WTC11 (cell line): Measurements from ENCODE around the gene PCNX3. TPM values are rescaled to one million over a fixed set of nuclear protein-coding genes. Genes with fewer than 3 reads are reported as not detected.

Experiments
- ATAC-seq: fragments of 200-7000 bp; cut with Tn5 transposase; 2 replicates; pipeline ENCODE4 v1.10.0; 2021; ENCODE audit warnings: mild to moderate bottlenecking, moderate library complexity
- CTCF ChIA-PET: fragments of 300-600 bp; sonication (Branson Sonifier 250); formaldehyde crosslinking; loops from one replicate; lab custom pipeline; 2021; ENCODE audit warnings: antibody characterized with exemption; lab: Charles Lee
- POLR2A ChIA-PET: fragments of 350-600 bp; sonication (Branson Sonifier 250); formaldehyde crosslinking; loops from one replicate; lab custom pipeline; 2021; ENCODE audit warnings: antibody characterized with exemption; lab: Charles Lee
- DNase-seq: peaks from one replicate; pipeline ENCODE4 v3.0.0; 2021; ENCODE audit warnings: low spot score
- H3K27ac Mint-ChIP-seq: 2 replicates; pipeline ENCODE4 v1.8.0; 2021; ENCODE audit warnings: mixed read lengths
- H3K27me3 Mint-ChIP-seq: 2 replicates; pipeline ENCODE4 v1.8.0; 2021; ENCODE audit warnings: low read depth, mild to moderate bottlenecking, moderate library complexity, mixed read lengths
- H3K36me3 Mint-ChIP-seq: 2 replicates; pipeline ENCODE4 v1.8.0; 2021; ENCODE audit warnings: mixed read lengths
- H3K4me1 Mint-ChIP-seq: 2 replicates; pipeline ENCODE4 v1.8.0; 2022; ENCODE audit warnings: mixed read lengths
- H3K4me3 Mint-ChIP-seq: 2 replicates; pipeline ENCODE4 v1.8.0; 2021; ENCODE audit warnings: mild to moderate bottlenecking, moderate library complexity, mixed read lengths
- H3K9me3 Mint-ChIP-seq: 2 replicates; pipeline ENCODE4 v1.8.0; 2021; ENCODE audit warnings: mixed read lengths
- ATF6 ChIP-seq: sonication (generic); formaldehyde crosslinking; IDR thresholded peaks from 2 replicates; pipeline ENCODE4 v1.8.1; 2023; ENCODE audit warnings: mild to moderate bottlenecking, missing genetic modification reagents
- CREB1 ChIP-seq: sonication (generic); formaldehyde crosslinking; IDR thresholded peaks from 2 replicates; pipeline ENCODE4 v1.8.0; 2023; ENCODE audit warnings: mild to moderate bottlenecking, missing genetic modification reagents
- EMX1 ChIP-seq: fragments of 250-450 bp; sonication (Bioruptor Pico); IDR thresholded peaks from 2 replicates; pipeline ENCODE4 v1.8.0; 2021; ENCODE audit warnings: mild to moderate bottlenecking
- FOXK1 ChIP-seq: sonication (generic); formaldehyde crosslinking; IDR thresholded peaks from 2 replicates; pipeline ENCODE4 v1.8.0; 2022; ENCODE audit warnings: mild to moderate bottlenecking, moderate library complexity, missing genetic modification reagents
- FOXP1 ChIP-seq: sonication (generic); formaldehyde crosslinking; IDR thresholded peaks from 2 replicates; pipeline ENCODE4 v1.8.0; 2022; ENCODE audit warnings: missing genetic modification reagents, mild to moderate bottlenecking, moderate library complexity, borderline replicate concordance
- JUN ChIP-seq: sonication (generic); formaldehyde crosslinking; IDR thresholded peaks from 2 replicates; pipeline ENCODE4 v1.8.0; 2023; ENCODE audit warnings: mild to moderate bottlenecking, missing genetic modification reagents
- NFE2L1 ChIP-seq: sonication (generic); formaldehyde crosslinking; IDR thresholded peaks from 2 replicates; pipeline ENCODE4 v1.8.1; 2023; ENCODE audit warnings: missing genetic modification reagents
- NFYB ChIP-seq: sonication (generic); formaldehyde crosslinking; conservative IDR thresholded peaks from 2 replicates; pipeline ENCODE4 v1.8.0; 2022; ENCODE audit warnings: low read depth, missing genetic modification reagents
- SMAD4 ChIP-seq: sonication (generic); formaldehyde crosslinking; IDR thresholded peaks from 2 replicates; pipeline ENCODE4 v1.8.0; 2022; ENCODE audit warnings: mild to moderate bottlenecking, missing genetic modification reagents
- ZNF423 ChIP-seq: fragments of 250-450 bp; sonication (Bioruptor Pico); IDR thresholded peaks from 2 replicates; pipeline ENCODE4 v2.1.2; 2022; ENCODE audit warnings: mild to moderate bottlenecking, moderate library complexity
- total RNA-seq: library from RNA; stranded (reverse); gene quantifications from 3 replicates; pipeline ENCODE4 v1.2.3, GENCODE V29; 2021
- TF ChIP-seq, protein P1 (sequence below): fragments of 250-450 bp; sonication (Bioruptor Pico); conservative IDR thresholded peaks from 2 replicates; pipeline ENCODE4 v1.9.0; 2021; ENCODE audit warnings: mild to moderate bottlenecking
- TF ChIP-seq, protein P2 (sequence below): fragments of 250-450 bp; sonication (Bioruptor Pico); IDR thresholded peaks from 2 replicates; pipeline ENCODE4 v1.8.0; 2021; ENCODE audit warnings: mild to moderate bottlenecking
- TF ChIP-seq, protein P3 (sequence below): sonication (generic); formaldehyde crosslinking; IDR thresholded peaks from 2 replicates; pipeline ENCODE4 v1.8.1; 2022; ENCODE audit warnings: missing genetic modification reagents, borderline replicate concordance
- TF ChIP-seq, protein P4 (sequence below): sonication (generic); formaldehyde crosslinking; IDR thresholded peaks from 2 replicates; pipeline ENCODE4 v1.8.1; 2022; ENCODE audit warnings: mild to moderate bottlenecking, missing genetic modification reagents, moderate library complexity, borderline replicate concordance
- TF ChIP-seq, protein P5 (sequence below): sonication (generic); formaldehyde crosslinking; IDR thresholded peaks from 2 replicates; pipeline ENCODE4 v1.8.0; 2022; ENCODE audit warnings: missing genetic modification reagents
- TF ChIP-seq, protein P6 (sequence below): sonication (generic); formaldehyde crosslinking; IDR thresholded peaks from 2 replicates; pipeline ENCODE4 v1.8.0; 2022; ENCODE audit warnings: mild to moderate bottlenecking, missing genetic modification reagents

PCNX3 gene
- total RNA-seq, 1 experiment from 2014 or later, result 51.6 TPM

GRCh38 chr11:65595543-65596281 lies 19.9 kb upstream of the PCNX3 start, which contains the start of gene KCNK7:
TSS of gene KCNK7 (minus strand) at chr11:65595800. CDS start at chr11:65595772, 28 bp downstream.
- no peak within 1 kb of the TSS for H3K4me3 Mint-ChIP-seq

GRCh38 chr11:65596520-65596919 lies 19.1 kb upstream of the PCNX3 start:
- ChIA-PET POLR2A (no interaction called here), CTCF (interaction anchor here (1.5 to 13.7 kb wide), 3 partner anchors 11 to 56 kb away, joined by 5 to 311 read pairs (median 271); partner anchors contain the start of genes EHBP1L1, MAP3K11 and PCNX3)
- peaks cover 26% of the 10 kb centered on the region for H3K27me3 Mint-ChIP-seq
- DNase-seq, result no peak
- no peak overlapping the region for H3K4me3 Mint-ChIP-seq
- peaks cover 4% of the 10 kb centered on the region; the same call in 1 of the 2 replicates for H3K36me3 Mint-ChIP-seq
- H3K27ac Mint-ChIP-seq, result no peak overlapping the region
- H3K4me1 Mint-ChIP-seq, result peaks cover 7% of the 10 kb centered on the region
- ATAC-seq, result no peak
- no peaks in the 10 kb centered on the region for H3K9me3 Mint-ChIP-seq
- TF ChIP-seq, protein P1, sequence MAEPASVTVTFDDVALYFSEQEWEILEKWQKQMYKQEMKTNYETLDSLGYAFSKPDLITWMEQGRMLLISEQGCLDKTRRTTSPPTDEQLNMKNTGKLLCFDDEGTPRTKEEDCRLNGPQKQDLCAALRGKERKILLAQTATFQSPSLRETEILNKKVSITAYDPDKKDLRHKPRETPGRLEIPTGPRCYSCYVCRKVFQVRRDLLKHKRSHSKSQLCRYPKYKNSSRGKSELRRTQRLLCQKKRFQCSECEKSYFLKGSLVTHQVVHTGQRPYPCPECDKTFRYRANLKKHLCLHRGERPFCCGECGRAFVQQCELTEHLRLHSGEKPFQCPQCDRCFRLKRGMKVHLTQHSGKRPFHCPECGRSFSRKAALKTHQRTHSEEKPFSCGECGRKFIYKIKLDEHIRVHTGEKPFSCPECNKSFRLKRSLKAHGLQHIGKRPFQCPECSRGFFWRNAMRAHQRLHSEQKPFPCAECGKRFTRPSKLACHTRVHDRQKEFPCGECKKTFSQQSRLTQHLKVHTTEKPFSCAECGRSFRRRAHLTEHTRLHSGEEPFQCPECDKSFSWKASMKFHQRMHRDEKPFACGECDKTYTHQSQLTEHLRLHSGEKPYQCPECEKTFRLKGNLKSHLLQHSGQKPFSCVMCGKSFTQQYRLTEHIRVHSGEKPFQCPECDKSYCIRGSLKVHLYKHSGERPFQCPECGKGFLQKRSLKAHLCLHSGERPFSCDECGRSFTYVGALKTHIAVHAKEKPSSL (CRISPR knock-in tag), result no peak
- TF ChIP-seq FOXP1 (CRISPR knock-in tag) (no peak), CREB1 (CRISPR knock-in tag) (no peak), ZNF423 (CRISPR knock-in tag) (no peak), NFYB (no peak)
- TF ChIP-seq, protein P2, sequence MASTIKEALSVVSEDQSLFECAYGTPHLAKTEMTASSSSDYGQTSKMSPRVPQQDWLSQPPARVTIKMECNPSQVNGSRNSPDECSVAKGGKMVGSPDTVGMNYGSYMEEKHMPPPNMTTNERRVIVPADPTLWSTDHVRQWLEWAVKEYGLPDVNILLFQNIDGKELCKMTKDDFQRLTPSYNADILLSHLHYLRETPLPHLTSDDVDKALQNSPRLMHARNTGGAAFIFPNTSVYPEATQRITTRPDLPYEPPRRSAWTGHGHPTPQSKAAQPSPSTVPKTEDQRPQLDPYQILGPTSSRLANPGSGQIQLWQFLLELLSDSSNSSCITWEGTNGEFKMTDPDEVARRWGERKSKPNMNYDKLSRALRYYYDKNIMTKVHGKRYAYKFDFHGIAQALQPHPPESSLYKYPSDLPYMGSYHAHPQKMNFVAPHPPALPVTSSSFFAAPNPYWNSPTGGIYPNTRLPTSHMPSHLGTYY (CRISPR knock-in tag), result no peak
- TF ChIP-seq, protein P3, sequence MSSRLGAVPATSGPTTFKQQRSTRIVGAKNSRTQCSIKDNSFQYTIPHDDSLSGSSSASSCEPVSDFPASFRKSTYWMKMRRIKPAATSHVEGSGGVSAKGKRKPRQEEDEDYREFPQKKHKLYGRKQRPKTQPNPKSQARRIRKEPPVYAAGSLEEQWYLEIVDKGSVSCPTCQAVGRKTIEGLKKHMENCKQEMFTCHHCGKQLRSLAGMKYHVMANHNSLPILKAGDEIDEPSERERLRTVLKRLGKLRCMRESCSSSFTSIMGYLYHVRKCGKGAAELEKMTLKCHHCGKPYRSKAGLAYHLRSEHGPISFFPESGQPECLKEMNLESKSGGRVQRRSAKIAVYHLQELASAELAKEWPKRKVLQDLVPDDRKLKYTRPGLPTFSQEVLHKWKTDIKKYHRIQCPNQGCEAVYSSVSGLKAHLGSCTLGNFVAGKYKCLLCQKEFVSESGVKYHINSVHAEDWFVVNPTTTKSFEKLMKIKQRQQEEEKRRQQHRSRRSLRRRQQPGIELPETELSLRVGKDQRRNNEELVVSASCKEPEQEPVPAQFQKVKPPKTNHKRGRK (CRISPR knock-in tag), result no peak
- TF ChIP-seq, protein P4, sequence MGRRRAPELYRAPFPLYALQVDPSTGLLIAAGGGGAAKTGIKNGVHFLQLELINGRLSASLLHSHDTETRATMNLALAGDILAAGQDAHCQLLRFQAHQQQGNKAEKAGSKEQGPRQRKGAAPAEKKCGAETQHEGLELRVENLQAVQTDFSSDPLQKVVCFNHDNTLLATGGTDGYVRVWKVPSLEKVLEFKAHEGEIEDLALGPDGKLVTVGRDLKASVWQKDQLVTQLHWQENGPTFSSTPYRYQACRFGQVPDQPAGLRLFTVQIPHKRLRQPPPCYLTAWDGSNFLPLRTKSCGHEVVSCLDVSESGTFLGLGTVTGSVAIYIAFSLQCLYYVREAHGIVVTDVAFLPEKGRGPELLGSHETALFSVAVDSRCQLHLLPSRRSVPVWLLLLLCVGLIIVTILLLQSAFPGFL (CRISPR knock-in tag), result no peak

More at GRCh38 chr11:65595543-65596281, 19.9 kb upstream of the PCNX3 start, which contains the start of gene KCNK7:
- TF ChIP-seq EMX1 (CRISPR knock-in tag) (no peak), NFE2L1 (CRISPR knock-in tag) (no peak), ATF6 (no peak), SMAD4 (CRISPR knock-in tag) (no peak), JUN (no peak), FOXK1 (no peak)
- TF ChIP-seq, protein P5, sequence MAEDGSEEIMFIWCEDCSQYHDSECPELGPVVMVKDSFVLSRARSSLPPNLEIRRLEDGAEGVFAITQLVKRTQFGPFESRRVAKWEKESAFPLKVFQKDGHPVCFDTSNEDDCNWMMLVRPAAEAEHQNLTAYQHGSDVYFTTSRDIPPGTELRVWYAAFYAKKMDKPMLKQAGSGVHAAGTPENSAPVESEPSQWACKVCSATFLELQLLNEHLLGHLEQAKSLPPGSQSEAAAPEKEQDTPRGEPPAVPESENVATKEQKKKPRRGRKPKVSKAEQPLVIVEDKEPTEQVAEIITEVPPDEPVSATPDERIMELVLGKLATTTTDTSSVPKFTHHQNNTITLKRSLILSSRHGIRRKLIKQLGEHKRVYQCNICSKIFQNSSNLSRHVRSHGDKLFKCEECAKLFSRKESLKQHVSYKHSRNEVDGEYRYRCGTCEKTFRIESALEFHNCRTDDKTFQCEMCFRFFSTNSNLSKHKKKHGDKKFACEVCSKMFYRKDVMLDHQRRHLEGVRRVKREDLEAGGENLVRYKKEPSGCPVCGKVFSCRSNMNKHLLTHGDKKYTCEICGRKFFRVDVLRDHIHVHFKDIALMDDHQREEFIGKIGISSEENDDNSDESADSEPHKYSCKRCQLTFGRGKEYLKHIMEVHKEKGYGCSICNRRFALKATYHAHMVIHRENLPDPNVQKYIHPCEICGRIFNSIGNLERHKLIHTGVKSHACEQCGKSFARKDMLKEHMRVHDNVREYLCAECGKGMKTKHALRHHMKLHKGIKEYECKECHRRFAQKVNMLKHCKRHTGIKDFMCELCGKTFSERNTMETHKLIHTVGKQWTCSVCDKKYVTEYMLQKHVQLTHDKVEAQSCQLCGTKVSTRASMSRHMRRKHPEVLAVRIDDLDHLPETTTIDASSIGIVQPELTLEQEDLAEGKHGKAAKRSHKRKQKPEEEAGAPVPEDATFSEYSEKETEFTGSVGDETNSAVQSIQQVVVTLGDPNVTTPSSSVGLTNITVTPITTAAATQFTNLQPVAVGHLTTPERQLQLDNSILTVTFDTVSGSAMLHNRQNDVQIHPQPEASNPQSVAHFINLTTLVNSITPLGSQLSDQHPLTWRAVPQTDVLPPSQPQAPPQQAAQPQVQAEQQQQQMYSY (CRISPR knock-in tag), result no peak
- TF ChIP-seq, protein P6, sequence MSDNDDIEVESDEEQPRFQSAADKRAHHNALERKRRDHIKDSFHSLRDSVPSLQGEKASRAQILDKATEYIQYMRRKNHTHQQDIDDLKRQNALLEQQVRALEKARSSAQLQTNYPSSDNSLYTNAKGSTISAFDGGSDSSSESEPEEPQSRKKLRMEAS (CRISPR knock-in tag), result no peak
- ChIA-PET CTCF (interaction anchor here (0.8 to 13.8 kb wide), 8 partner anchors 11 to 56 kb away, joined by 4 to 311 read pairs (median 58); partner anchors contain the start of genes EHBP1L1, FAM89B, MAP3K11 and PCNX3), POLR2A (interaction anchor here (0.5 kb wide), 1 partner anchor 64 kb away, joined by 3 read pairs; no protein-coding TSS in a partner anchor)
- Mint-ChIP-seq H3K4me1 (peaks cover 10% of the 10 kb centered on the region), H3K27me3 (peaks cover 33% of the 10 kb centered on the region), H3K9me3 (no peaks in the 10 kb centered on the region), H3K27ac (no peak within 1 kb of the TSS), H3K36me3 (peaks cover 4% of the 10 kb centered on the region; the same call in 1 of the 2 replicates)
- DNase-seq, result no peak
- ATAC-seq, result no peak
